Measurements from ENCODE around the gene SSBP1.
A peak's percentile ranks its signal among the peaks of the same experiment; 100 is the strongest.
"Not testable (repeated sequence)": the region's sequence is repeated elsewhere in the genome, so short reads cannot be mapped to it uniquely, and the experiment has no call there.

The SSBP1 gene

GRCh38 chr7:141737836-141738591 lies at the start of gene SSBP1:
TSS of gene SSBP1 (plus strand) at chr7:141738358. CDS start at chr7:141739167, 809 bp downstream.
- DNase-seq = peak; percentile 94

DNA sequence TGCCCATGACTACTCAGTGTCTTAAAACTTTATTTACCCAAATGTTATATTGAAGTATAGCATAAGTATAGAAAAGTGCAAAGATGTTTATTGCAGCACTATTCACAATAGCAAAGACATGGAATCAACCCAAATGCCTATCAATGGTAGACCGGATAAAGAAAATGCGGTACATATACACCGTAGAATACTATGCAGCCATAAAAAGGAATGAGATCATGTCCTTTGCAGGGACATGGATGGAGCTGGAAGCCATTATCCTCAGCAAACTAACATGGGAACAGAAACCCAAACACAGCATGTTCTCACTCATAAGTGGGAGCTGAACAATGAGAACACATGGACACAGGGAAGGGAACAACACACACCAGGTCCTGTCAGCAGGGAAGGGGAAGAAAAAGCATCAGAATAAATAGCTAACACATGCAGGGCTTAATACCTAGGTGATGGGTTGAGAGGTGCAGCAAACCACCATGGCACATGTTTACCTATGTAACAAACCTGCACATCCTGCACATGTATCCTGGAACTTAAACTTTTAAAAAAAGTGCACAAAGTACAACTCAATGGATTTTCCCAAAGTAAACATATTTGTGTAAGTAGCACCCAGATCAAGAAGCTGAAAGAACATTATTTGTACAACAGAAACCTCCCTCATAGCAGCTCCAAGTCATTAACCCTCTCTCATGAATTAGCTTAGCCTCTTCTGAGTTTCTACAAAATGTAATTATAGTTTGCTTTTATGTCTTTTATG lies 48.9 kb upstream of the SSBP1 start:
- DNase-seq = not testable (repeated sequence)

GRCh38 chr7:141691540-141691939 lies 46.6 kb upstream of the SSBP1 start:
- DNase-seq = no peak

GRCh38 chr7:141691961-141692360 lies 46.2 kb upstream of the SSBP1 start:
- DNase-seq = no peak

DNA sequence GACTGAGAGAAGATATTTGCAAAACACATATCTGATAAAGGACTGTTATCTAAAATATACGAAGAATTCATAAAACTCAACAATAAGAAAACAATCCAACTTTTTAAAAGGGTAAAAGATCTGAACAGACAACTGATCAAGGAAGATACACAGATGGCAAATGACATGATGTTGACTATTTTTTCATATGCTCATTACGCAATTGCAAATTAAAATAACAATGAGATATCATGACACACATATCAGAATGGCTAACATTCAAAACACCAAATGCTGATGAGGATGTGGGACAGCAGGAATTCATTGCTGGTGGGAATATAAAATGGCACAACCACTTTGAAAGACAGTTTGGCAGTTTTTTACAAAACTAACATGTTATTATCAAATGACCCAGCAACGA lies 45.1 kb upstream of the SSBP1 start:
- DNase-seq = no peak

DNA sequence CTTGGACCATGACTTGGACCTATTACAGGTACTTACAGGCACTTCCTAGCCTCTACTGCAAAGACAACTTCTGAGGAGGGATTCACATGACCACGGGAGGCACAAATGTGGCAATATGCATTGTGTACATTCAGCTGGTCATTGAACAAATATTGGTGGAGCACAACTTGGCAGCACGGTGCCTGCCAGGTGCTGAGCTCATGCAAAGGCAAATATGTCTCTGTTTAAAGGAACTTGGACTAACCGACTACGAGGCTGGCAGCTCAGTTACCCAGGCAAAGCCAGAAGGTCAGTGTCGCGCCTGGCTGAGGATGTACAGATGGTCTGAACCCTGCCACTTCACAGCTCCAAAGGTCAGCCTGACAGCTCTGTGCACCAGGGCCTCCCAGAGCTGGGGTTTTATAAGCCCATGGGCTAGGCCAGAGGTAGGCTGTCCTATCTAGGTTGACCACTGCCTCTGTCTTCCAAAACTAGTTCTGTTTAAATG lies 42.3 kb upstream of the SSBP1 start:
- no peak for DNase-seq

DNA sequence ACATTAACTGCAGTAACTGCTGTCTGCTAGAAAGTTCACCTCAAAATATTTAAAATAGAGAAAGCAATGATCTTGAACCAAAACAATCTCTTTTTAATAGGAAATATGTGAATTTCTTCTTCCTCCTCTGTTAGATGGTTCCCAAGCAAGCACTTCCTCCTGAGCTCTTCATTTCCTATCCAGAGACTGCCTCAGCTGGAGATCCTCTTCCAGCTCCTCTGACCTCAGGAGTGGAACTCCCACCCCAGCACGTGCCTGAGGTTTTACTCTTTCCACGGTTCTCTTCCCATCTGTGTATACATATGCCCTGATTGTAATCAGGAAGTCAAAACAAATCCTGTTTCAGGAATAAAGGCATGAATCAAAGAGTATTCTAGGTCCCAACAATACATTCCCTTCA lies 41.8 kb upstream of the SSBP1 start:
- DNase-seq = no peak

- DNase-seq = no peak
Observed at GRCh38 chr7:141697211-141697871, 40.8 kb upstream of the SSBP1 start.

- DNase-seq = no peak
Observed at GRCh38 chr7:141698247-141699015, 39.7 kb upstream of the SSBP1 start.

DNA sequence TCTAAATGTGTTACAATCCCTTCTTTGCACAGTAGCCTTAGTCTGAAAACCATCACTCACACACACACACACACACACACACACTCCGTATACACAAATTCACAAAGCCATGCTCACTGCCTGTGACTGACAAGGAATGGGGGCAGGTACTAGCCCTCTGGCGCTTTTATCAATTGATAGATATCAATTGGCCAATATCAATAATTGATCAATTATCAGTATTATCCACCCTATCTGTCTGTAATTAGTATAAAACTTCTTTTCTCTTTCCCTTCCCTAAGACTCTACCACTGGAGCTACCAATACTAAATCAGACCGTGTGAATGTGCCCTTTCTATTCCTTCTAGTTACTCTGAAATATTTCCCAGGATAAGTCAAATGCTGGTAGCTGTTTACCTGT lies 38.3 kb upstream of the SSBP1 start:
- no peak for DNase-seq

- no peak for DNase-seq
Observed at GRCh38 chr7:141700296-141700847, 37.8 kb upstream of the SSBP1 start.

DNA sequence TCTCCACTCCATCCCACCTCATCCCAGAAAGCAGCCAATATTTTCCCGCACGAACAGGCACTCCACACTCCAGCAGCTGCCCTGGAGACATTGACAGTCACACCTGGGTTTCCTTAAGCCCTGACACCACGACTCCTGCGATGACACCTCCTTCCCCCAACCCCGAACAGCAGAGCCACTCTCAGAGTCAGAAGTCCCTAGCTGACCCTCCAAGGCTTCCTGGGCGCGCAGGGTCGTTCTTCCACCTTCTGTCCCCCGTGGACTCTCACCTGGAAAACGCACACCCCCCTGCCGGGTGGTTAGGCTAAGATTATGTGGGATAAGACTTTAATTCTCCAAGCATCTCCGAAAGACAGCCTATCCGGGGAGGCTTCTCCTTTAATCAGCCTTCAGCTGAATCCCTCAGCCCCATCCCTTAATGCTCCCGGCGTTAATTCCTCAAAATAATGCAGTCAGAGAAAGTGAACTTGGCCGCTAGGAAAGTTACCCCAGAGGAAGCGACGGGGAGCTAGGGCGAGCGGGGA lies 37.2 kb upstream of the SSBP1 start:
- DNase-seq = no peak

- DNase-seq = no peak
Observed at GRCh38 chr7:141701489-141702046, 36.6 kb upstream of the SSBP1 start.

GRCh38 chr7:141702047-141702567 lies 36.1 kb upstream of the SSBP1 start, which contains the start of gene DENND11:
TSS of gene DENND11 (minus strand) at chr7:141702166. CDS start at chr7:141702153, 13 bp downstream.
- DNase-seq = no peak

DNA sequence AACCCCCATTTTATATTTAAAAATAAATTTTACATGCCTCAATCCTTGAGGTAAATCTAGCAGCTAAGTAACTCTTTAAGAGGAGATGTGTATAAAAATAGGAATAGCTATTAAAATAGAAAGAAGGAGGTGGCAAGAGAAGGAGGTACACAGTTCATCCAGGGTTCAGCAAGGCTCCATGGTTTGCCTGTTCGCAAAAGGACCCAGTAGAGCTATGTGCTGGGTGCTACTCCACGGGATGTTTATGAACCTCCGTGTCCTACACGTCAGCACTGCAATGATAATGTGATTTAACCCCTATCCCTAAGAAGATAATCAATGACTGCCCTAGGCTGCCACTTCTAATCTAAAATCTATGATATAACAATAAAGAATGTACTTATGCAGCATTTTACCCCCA lies 35.3 kb upstream of the SSBP1 start:
- DNase-seq = no peak

DNA sequence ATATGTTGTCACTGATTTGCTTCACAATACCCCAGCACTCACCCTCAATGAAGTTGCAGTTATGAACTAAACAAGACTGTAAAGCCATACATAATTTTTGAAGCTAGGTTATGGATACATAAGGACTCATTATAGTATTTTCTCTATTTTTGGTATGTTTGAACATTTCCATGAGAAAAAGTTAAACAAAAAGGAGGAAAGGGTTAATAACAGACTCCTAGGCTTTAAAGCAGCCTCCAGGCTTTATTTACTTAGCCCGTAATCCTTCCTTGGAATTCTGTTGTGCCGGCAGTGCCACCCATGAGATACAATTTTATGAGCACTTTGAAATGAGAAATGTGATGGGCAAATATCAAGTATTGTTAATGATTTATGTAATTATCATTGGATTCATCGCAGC lies 34.0 kb upstream of the SSBP1 start:
- DNase-seq = no peak

- DNase-seq = no peak
Observed at GRCh38 chr7:141704741-141705140, 33.4 kb upstream of the SSBP1 start.

- no peak for DNase-seq
Observed at GRCh38 chr7:141706239-141707064, 31.7 kb upstream of the SSBP1 start.

DNA sequence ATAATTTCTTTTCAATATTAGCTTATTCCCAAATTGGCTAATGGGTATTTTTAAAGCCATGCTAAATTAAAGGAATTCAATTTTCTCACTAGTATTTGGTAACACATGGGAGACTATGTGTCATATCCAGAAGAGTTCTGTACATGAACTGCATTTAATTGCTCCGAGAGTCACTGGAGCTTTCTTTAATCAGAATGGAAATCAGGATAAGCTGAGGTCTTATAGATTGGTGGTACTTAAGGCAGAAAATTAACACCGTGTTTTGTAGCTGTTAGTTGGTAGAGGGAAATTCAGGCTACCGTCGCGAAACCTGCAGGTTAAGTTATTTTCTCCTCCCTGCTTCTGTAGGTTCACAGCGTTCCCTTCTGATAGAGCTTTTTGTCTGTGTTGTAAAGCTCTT lies 29.8 kb upstream of the SSBP1 start, which contains the start of gene WEE2:
Gene WEE2, plus strand, starts transcription at position 3 of the 400 bp plus-strand sequence. CDS start 406 bp downstream, outside the sequence.
- DNase-seq = no peak

DNA sequence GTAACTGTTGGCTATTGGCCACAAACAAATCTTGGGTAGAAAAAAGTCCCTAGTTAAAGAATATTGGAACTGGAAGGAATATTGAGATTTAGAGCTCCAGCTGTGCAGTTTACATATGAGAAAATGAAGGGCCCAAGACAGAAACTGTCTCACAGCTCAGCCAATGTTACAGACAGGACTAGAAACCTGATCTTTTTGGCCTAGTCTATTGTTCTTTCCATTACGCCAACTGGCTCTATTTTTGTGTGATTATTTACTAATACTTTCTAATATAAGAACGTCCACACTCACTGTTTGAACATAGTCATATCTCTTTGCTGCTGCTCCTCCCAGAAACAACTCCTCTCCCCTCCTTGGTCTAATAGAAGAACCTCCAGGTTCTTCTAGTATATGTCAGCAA lies 28.8 kb upstream of the SSBP1 start:
- DNase-seq = no peak

Data from amniotic stem cell (primary cell).